Upper lobe of left lung (tissue), 4 donors: Measurements from ENCODE around the gene MEG3.

Experiments
- EP300 ChIP-seq, 4 donors: sonication (generic); formaldehyde crosslinking; IDR thresholded peaks; one replicate each; pipeline ENCODE4 v1.5.1; 2017; ENCODE audit warnings: antibody characterized with exemption in 4 of 4, control low read depth in 2 of 4
- POLR2AphosphoS5 ChIP-seq, 2 donors: sonication (generic); formaldehyde crosslinking; IDR thresholded peaks; one replicate each; pipeline ENCODE4 v1.5.1; 2017; ENCODE audit warnings: antibody characterized with exemption in 2 of 2
- TF ChIP-seq, protein P1 (sequence below), 6 experiments: fragments of 450-650 bp in 4 of 6; fragments of 200-600 bp in 2 of 6; sonication (generic) in 2 of 6; IDR thresholded peaks; one replicate each; pipeline ENCODE4 v1.5.1; 2016 to 2019; ENCODE audit warnings: antibody characterized with exemption in 6 of 6

GRCh38 chr14:100825713-100826331 lies at the start of gene MEG3:
- no peak for TF ChIP-seq EP300 (IDR thresholded peaks at IDR 0.05)
- TF ChIP-seq, protein P1, sequence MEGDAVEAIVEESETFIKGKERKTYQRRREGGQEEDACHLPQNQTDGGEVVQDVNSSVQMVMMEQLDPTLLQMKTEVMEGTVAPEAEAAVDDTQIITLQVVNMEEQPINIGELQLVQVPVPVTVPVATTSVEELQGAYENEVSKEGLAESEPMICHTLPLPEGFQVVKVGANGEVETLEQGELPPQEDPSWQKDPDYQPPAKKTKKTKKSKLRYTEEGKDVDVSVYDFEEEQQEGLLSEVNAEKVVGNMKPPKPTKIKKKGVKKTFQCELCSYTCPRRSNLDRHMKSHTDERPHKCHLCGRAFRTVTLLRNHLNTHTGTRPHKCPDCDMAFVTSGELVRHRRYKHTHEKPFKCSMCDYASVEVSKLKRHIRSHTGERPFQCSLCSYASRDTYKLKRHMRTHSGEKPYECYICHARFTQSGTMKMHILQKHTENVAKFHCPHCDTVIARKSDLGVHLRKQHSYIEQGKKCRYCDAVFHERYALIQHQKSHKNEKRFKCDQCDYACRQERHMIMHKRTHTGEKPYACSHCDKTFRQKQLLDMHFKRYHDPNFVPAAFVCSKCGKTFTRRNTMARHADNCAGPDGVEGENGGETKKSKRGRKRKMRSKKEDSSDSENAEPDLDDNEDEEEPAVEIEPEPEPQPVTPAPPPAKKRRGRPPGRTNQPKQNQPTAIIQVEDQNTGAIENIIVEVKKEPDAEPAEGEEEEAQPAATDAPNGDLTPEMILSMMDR (IDR thresholded peaks at IDR 0.05): no peak
- peak in 1 of 2 donors; percentile 39 for TF ChIP-seq POLR2AphosphoS5 (IDR thresholded peaks at IDR 0.05)
